OCI-LY3 (cell line): ENCODE results near the gene SC5D.

Experiments used
- H2AFZ ChIP-seq: fragments of 200-600, 300-600 bp; shearing (Covaris generic); 2 replicates; pipeline ENCODE4 v1.6.0; 2014; ENCODE audit warnings: antibody characterized with exemption, low read depth, low read length
- H3K27ac ChIP-seq: fragments of 200-600, 300-600 bp; sonication (generic); 2 replicates; pipeline ENCODE4 v1.5.1; 2014; ENCODE audit warnings: mild to moderate bottlenecking, low read length, moderate library complexity, mixed read lengths
- H3K27me3 ChIP-seq: fragments of 200-600, 300-600 bp; sonication (generic); 2 replicates; pipeline ENCODE4 v1.6.1; 2014; ENCODE audit warnings: low read depth, low read length, mixed read lengths
- H3K36me3 ChIP-seq: fragments of 200-600, 300-600 bp; sonication (generic); replicated peaks from 2 replicates; pipeline ENCODE3; 2014; ENCODE audit warnings: low read depth, low read length, mixed read lengths
- H3K4me1 ChIP-seq: fragments of 300-600, 200-600 bp; sonication (generic); 2 replicates; pipeline ENCODE4 v1.6.1; 2014; ENCODE audit warnings: low read length, mixed read lengths
- H3K4me2 ChIP-seq: fragments of 200-600, 300-600 bp; sonication (generic); 2 replicates; pipeline ENCODE4 v1.6.1; 2014; ENCODE audit warnings: low read length, mixed read lengths
- H3K4me3 ChIP-seq: fragments of 300-600, 200-600 bp; sonication (generic); 2 replicates; pipeline ENCODE4 v1.5.1; 2014; ENCODE audit warnings: antibody characterized with exemption, mild to moderate bottlenecking, low read length, moderate library complexity
- H3K79me2 ChIP-seq: fragments of 300-600, 200-600 bp; shearing (Covaris generic); 2 replicates; pipeline ENCODE4 v1.6.1; 2014; ENCODE audit warnings: mild to moderate bottlenecking, low read length, mixed read lengths
- H3K9ac ChIP-seq: fragments of 300-600, 200-600 bp; shearing (Covaris generic); 2 replicates; pipeline ENCODE4 v1.6.0; 2014; ENCODE audit warnings: mild to moderate bottlenecking, low read length, moderate library complexity
- H3K9me3 ChIP-seq: fragments of 200-600, 300-600 bp; shearing (Covaris generic); 2 replicates; pipeline ENCODE4 v1.6.1; 2014; ENCODE audit warnings: low read length, mixed read lengths; ENCODE audit not compliant: insufficient read depth
- H4K20me1 ChIP-seq: fragments of 200-600, 300-600 bp; sonication (generic); 2 replicates; pipeline ENCODE4 v1.6.1; 2016; ENCODE audit warnings: low read length, mixed read lengths; ENCODE audit not compliant: insufficient read depth
- CTCF ChIP-seq: fragments of 200-600, 300-600 bp; sonication (generic); IDR thresholded peaks from 2 replicates; pipeline ENCODE4 v1.5.1; 2014; ENCODE audit warnings: antibody characterized with exemption, low read length, low read depth
- EZH2phosphoT487 ChIP-seq: fragments of 200-600 bp; shearing (Covaris generic); IDR thresholded peaks from 2 replicates; pipeline ENCODE4 v1.6.1; 2018; ENCODE audit warnings: antibody characterized with exemption, mixed run types, low read depth

The SC5D gene

DNA sequence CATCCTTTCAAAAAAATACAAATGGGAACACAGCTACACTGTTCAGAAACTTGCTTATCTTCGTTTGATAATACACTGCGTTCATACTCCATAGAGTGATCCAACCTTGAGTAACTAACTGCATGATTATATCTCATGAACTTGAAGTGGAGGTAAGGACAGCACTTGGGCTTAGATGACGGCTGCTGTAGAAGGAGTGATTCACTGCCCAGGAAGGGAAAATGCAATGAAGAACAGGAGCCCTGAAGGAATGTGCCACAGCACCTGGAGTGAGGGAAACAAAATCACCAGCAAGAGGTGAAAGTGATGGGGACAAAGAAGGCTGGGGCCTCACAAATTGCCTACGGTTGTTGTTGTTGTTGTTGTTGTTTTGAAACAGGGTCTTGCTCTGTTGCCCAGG, 44.1 kb upstream of the SC5D start:
- H3K79me2 ChIP-seq = no peaks in the 10 kb centered on the region
- H3K4me3 ChIP-seq = no peak overlapping the region
- no peak overlapping the region for H2AFZ ChIP-seq
- H3K27ac ChIP-seq = no peak overlapping the region
- no peaks in the 10 kb centered on the region for H4K20me1 ChIP-seq
- no peak overlapping the region for H3K4me2 ChIP-seq
- H3K4me1 ChIP-seq = peaks cover 7% of the 10 kb centered on the region
- H3K9ac ChIP-seq = no peak overlapping the region
- no peaks in the 10 kb centered on the region for H3K27me3 ChIP-seq
- no peaks in the 10 kb centered on the region for H3K9me3 ChIP-seq
- no peaks in the 10 kb centered on the region for H3K36me3 ChIP-seq
- TF ChIP-seq EZH2phosphoT487 = no peak
- TF ChIP-seq CTCF = no peak

DNA sequence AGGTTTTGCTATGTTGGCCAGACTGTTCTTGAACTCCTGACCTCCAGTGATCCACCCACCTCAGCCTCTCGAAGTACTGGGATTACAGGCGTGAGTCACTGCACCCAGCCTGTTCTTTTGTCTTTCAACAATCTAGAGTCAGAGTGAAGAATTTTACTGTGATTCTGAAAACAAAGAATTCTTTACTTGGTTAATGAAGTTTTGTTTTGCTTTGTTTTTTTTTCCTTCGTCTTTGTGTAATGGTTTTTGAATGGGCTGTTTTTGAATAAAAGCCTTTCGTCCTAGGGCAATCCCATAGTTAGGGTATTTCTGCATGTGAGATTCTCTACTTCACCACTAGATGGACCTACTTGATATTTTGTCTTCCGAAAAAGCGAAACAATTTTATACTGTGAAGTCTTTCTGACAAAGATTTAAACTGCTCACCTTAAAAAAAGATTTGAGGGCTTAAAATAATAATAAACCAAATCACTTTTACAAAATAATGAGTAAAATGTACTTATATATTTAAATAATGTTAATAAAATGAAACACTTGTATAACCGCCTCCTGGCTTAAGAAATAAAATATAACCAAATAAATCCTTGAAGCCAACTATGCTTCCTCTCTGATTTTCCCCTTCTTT, 43.4 kb upstream of the SC5D start:
- no peak overlapping the region; the same call in 1 of the 2 replicates for H2AFZ ChIP-seq

DNA sequence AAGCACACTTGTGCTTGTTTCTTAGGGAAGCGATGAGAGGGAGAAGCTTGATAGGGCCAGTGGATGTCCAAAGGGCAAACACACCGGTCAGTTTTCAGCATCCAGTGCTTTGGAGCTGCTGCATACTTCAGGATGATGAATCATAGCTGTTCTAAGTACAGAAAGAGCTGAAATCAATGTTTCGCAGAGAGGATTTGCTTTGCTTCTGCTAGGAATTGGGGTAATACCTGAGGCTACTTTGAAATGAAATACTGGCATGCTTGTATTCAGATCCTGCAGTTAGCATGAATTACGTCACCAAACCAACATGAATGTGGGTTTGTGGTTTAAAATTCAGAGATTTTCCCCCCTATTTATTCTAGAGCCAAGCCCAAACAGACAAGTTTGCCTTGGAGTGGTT, 41.7 kb upstream of the SC5D start:
- Histone ChIP-seq H4K20me1 (no peaks in the 10 kb centered on the region), H3K4me2 (no peak overlapping the region), H2AFZ (no peak overlapping the region), H3K79me2 (no peaks in the 10 kb centered on the region), H3K9ac (no peak overlapping the region), H3K9me3 (0 out of 2 replicates have a peak, but pooled peaks cover 5% of the 10 kb centered on the region), H3K4me1 (peaks cover 7% of the 10 kb centered on the region), H3K36me3 (no peaks in the 10 kb centered on the region), H3K27ac (no peak overlapping the region), H3K27me3 (no peaks in the 10 kb centered on the region), H3K4me3 (no peak overlapping the region)
- TF ChIP-seq EZH2phosphoT487 (no peak), CTCF (no peak)

More for the DNA sequence above, 43.4 kb upstream of the SC5D start:
- no peaks in the 10 kb centered on the region for H3K36me3 ChIP-seq
- H3K27ac ChIP-seq = no peak overlapping the region
- 0 out of 2 replicates have a peak, but pooled peaks cover 5% of the 10 kb centered on the region for H3K9me3 ChIP-seq
- peak overlapping the region; percentile 29 for H3K4me2 ChIP-seq
- no peaks in the 10 kb centered on the region for H3K27me3 ChIP-seq
- TF ChIP-seq EZH2phosphoT487 (no peak), CTCF (peak; percentile 72)
- peaks cover 7% of the 10 kb centered on the region for H3K4me1 ChIP-seq
- no peak overlapping the region for H3K4me3 ChIP-seq
- H4K20me1 ChIP-seq = no peaks in the 10 kb centered on the region
- peak overlapping the region; percentile 4; the same call in 1 of the 2 replicates for H3K9ac ChIP-seq
- H3K79me2 ChIP-seq = no peaks in the 10 kb centered on the region

DNA sequence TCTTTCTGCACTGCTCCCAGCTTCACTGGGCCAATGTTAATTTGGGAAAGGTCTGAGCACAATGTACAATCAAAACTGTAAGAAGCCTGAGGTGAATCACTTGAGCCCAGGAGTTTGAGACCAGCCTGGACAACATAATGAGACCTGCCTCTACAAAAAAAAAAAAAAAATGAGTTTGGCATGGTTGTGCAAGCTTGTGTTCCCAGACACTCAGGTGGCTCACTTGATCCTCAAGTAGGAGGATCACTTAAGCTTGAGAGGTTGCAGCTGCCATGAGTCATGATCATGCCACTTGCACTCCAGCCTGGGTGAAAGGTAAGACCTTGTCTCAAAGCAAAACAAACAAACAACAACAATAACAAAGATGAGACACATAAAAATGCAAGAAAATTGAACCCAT, 38.6 kb upstream of the SC5D start:
- H3K27me3 ChIP-seq = no peaks in the 10 kb centered on the region
- TF ChIP-seq EZH2phosphoT487 (no peak), CTCF (no peak)
- no peak overlapping the region for H2AFZ ChIP-seq
- no peaks in the 10 kb centered on the region for H4K20me1 ChIP-seq
- no peak overlapping the region for H3K27ac ChIP-seq
- 0 out of 2 replicates have a peak, but pooled peaks cover 5% of the 10 kb centered on the region for H3K9me3 ChIP-seq
- no peak overlapping the region for H3K4me2 ChIP-seq
- no peak overlapping the region for H3K4me3 ChIP-seq
- H3K79me2 ChIP-seq = no peaks in the 10 kb centered on the region
- H3K36me3 ChIP-seq = no peaks in the 10 kb centered on the region
- H3K9ac ChIP-seq = no peak overlapping the region
- peaks cover 6% of the 10 kb centered on the region for H3K4me1 ChIP-seq
